Osteoblast (primary cell): ENCODE data around the gene ORAI2. TPM values are rescaled to one million over a fixed set of nuclear protein-coding genes. Genes with fewer than 3 reads are reported as not detected.
A peak's percentile ranks its signal among the peaks of the same experiment; 100 is the strongest.
"Not testable (repeated sequence)": the region's sequence is repeated elsewhere in the genome, so short reads cannot be mapped to it uniquely, and the experiment has no call there.

Source experiments
- DNase-seq: peaks from one replicate; pipeline ENCODE4 v3.0.0; 2011; ENCODE audit warnings: low spot score, mixed read lengths; ENCODE audit not compliant: insufficient read length; ENCODE audit errors: missing footprints
- H2AFZ ChIP-seq: 2 replicates; pipeline ENCODE4 v1.6.0; 2011; ENCODE audit warnings: mild to moderate bottlenecking, low read length
- H3K27ac ChIP-seq: 2 replicates; pipeline ENCODE4 v1.5.1; 2011; ENCODE audit warnings: mild to moderate bottlenecking, low read depth, low read length, moderate library complexity
- H3K27me3 ChIP-seq: 2 replicates; pipeline ENCODE4 v1.6.0; 2012; ENCODE audit warnings: mild to moderate bottlenecking, control low read depth, inconsistent platforms, low read length, moderate library complexity; ENCODE audit not compliant: insufficient read depth
- H3K36me3 ChIP-seq: 2 replicates; pipeline ENCODE4 v1.5.1; 2011; ENCODE audit warnings: mild to moderate bottlenecking, low read length, control low read depth, moderate library complexity; ENCODE audit not compliant: insufficient read depth
- H3K4me1 ChIP-seq: 2 replicates; pipeline ENCODE4 v1.5.1; 2011; ENCODE audit warnings: mild to moderate bottlenecking, low read length, control low read depth, moderate library complexity; ENCODE audit not compliant: insufficient read depth
- H3K4me2 ChIP-seq: 2 replicates; pipeline ENCODE4 v1.6.0; 2011; ENCODE audit warnings: mild to moderate bottlenecking, low read length; ENCODE audit not compliant: insufficient read depth
- H3K4me3 ChIP-seq: fragments of 200-600 bp; sonication (generic); 3 replicates; pipeline ENCODE4 v1.5.1; 2012; ENCODE audit warnings: mild to moderate bottlenecking, low read length, inconsistent platforms; ENCODE audit not compliant: insufficient read depth
- H3K79me2 ChIP-seq: 2 replicates; pipeline ENCODE4 v1.6.0; 2012; ENCODE audit warnings: mild to moderate bottlenecking, low read length, control low read depth, inconsistent platforms; ENCODE audit not compliant: insufficient read depth
- H3K9me3 ChIP-seq: 2 replicates; pipeline ENCODE4 v1.5.1; 2011; ENCODE audit warnings: low read depth, low read length, control low read depth
- H4K20me1 ChIP-seq: 2 replicates; pipeline ENCODE4 v1.6.0; 2012; ENCODE audit warnings: mild to moderate bottlenecking, low read length, control low read depth; ENCODE audit not compliant: insufficient read depth
- total RNA-seq: library from RNA; depleted of rRNA; stranded (reverse); fragments of >200 nt; gene quantifications from 2 replicates; pipeline ENCODE4 v1.2.3, GENCODE V29; 2012
- TF ChIP-seq, protein P1 (sequence below): IDR thresholded peaks from 2 replicates; pipeline ENCODE4 v1.5.1; 2011; ENCODE audit warnings: mild to moderate bottlenecking, low read depth, low read length, moderate library complexity; ENCODE audit errors: extremely low read depth

The ORAI2 gene
- total RNA-seq, 1 donor = 44.2 TPM

DNA sequence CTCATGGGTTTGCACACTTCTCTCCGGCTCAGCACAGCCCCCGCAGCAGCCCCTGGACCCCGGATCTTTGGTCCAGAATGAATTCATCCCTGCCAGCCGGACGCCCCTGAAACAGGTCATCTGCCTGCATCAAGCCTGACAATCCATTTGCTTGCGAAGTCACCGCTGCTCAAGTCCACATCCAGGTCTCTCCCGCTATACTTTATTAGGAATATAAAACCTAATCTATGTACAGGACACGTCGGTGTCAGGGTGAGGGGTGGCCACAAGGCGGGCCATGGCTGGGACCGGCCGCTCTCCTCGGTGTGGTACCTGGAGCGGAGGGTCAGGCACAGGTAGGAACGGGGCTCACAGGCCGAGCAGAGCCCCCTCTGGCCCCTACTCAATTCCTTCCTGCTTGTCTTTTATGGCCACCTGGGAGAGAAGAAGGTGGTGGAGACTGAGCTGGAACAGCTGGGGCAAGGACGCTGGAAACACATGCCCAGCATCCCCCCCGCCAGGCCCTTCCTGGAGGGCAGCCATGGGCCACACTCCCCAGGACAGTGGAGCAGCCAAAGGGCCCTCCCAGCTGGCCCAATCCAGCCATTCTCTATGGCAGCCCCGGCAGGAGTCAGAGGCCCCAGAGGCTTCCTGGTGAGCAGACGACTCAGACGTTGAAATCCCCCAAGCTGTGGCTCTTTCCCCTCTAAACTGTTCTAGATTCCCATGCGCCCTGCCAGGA, 40.1 kb downstream of the ORAI2 start:
- H3K36me3 ChIP-seq = peaks cover 24% of the 10 kb centered on the region
- H3K79me2 ChIP-seq = peaks cover 3% of the 10 kb centered on the region
- no peak overlapping the region for H3K27ac ChIP-seq
- no peaks in the 10 kb centered on the region for H3K27me3 ChIP-seq
- TF ChIP-seq, protein P1, sequence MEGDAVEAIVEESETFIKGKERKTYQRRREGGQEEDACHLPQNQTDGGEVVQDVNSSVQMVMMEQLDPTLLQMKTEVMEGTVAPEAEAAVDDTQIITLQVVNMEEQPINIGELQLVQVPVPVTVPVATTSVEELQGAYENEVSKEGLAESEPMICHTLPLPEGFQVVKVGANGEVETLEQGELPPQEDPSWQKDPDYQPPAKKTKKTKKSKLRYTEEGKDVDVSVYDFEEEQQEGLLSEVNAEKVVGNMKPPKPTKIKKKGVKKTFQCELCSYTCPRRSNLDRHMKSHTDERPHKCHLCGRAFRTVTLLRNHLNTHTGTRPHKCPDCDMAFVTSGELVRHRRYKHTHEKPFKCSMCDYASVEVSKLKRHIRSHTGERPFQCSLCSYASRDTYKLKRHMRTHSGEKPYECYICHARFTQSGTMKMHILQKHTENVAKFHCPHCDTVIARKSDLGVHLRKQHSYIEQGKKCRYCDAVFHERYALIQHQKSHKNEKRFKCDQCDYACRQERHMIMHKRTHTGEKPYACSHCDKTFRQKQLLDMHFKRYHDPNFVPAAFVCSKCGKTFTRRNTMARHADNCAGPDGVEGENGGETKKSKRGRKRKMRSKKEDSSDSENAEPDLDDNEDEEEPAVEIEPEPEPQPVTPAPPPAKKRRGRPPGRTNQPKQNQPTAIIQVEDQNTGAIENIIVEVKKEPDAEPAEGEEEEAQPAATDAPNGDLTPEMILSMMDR = no peak
- no peak overlapping the region for H3K4me2 ChIP-seq
- peak; percentile 81 for DNase-seq
- H2AFZ ChIP-seq = no peak overlapping the region
- H4K20me1 ChIP-seq = no peaks in the 10 kb centered on the region
- no peaks in the 10 kb centered on the region for H3K9me3 ChIP-seq
- H3K4me1 ChIP-seq = no peaks in the 10 kb centered on the region
- no peak overlapping the region for H3K4me3 ChIP-seq

DNA sequence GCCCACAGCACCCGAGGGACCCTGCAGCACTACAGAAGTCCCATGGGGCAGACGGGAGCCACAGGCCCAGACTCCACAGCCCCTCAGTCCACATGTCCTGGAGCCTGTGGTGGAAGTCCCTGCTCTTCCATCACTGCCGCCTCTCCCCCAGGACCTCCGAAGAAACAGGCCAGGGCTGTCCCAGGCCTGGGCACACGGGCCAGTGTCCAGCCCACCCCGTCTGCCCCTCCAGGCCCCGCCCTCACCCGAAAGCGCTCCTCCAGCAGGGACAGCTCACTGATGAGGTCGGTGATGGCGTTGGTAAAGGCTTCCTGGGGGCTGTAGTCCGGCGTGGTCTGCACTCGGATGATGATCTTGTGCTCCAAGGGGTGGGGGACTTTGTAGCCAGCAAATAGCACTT, 40.7 kb downstream of the ORAI2 start:
- H3K9me3 ChIP-seq, H3K4me1 ChIP-seq, H4K20me1 ChIP-seq, H3K27ac ChIP-seq, H3K27me3 ChIP-seq, H3K79me2 ChIP-seq, H2AFZ ChIP-seq, DNase-seq, H3K4me3 ChIP-seq, H3K4me2 ChIP-seq: not testable (repeated sequence)
- peaks cover 24% of the 10 kb centered on the region for H3K36me3 ChIP-seq

- H2AFZ ChIP-seq, H3K4me2 ChIP-seq, DNase-seq, H3K27me3 ChIP-seq, H4K20me1 ChIP-seq, H3K4me1 ChIP-seq, H3K79me2 ChIP-seq, H3K27ac ChIP-seq, H3K4me3 ChIP-seq, H3K9me3 ChIP-seq: not testable (repeated sequence)
- peaks cover 24% of the 10 kb centered on the region for H3K36me3 ChIP-seq
These were observed 41.5 kb downstream of the ORAI2 start for GRCh38 chr7:102474736-102475435.

DNA sequence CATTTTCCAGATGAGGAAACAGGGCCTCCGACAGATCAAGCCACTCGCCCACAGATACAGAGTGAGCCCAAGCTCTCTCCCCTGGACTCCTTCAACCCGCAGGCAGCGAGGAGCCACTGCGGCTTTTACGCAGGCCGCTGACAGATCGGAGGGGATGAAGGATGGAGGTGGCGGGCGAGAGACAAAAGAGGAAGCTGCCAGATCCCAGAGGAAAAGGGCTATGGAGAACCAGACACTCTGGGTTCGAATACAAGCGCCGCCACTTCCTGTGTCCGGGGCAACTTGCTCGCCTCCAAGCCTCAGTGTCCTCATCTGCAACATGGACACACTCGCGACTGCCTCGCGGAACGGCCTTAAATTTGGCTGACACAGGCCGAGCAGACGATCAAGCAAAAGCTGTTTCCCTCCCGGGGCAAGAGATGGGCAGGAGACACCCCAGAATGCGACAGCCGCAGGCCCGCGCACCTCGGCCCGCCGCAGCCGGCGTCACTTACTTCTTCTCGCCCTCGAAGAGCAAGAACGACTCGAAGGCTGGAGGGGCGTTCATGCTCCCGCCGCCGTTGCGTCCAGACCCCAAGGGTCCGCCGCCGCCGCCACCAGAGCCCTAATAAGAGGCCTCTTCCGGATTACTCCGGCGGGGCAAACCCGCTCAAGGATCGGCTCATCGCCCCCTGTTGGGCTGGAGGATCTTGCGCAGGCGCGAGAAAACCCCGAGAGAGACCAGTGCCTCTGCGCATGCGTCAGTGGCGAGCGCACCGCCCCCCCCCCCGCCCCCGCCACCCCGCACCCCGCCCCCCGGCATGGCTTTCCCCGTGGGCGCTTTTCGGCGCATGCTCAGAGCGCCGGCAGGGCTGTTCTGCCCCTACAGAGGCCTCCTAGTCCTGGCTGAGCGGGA, 45.2 kb downstream of the ORAI2 start, which contains the start of gene POLR2J:
Gene POLR2J, minus strand, starts transcription at position 609 of the 895 bp plus-strand sequence. Its CDS starts 62 bp downstream, at position 547.
- peak within 1 kb of the TSS; percentile 63 for H3K4me3 ChIP-seq
- H3K27me3 ChIP-seq, H3K9me3 ChIP-seq, DNase-seq, H3K36me3 ChIP-seq, H3K79me2 ChIP-seq, H4K20me1 ChIP-seq, H2AFZ ChIP-seq, H3K4me2 ChIP-seq, H3K4me1 ChIP-seq, H3K27ac ChIP-seq: not testable (repeated sequence)
- TF ChIP-seq, protein P1 = peak; percentile 19

GRCh38 chr7:102479209-102479584, 45.8 kb downstream of the ORAI2 start:
- H3K36me3 ChIP-seq, H2AFZ ChIP-seq, H3K4me1 ChIP-seq, H3K4me2 ChIP-seq, H3K27ac ChIP-seq, H3K27me3 ChIP-seq, DNase-seq, H3K4me3 ChIP-seq, H3K9me3 ChIP-seq, H3K79me2 ChIP-seq, H4K20me1 ChIP-seq: not testable (repeated sequence)
